Neuronal stem cell (in vitro differentiated cells): ENCODE results near the gene HADH.

Source experiments
- DNase-seq: peaks from one replicate; pipeline ENCODE4 v3.0.0-alpha.2; 2013; ENCODE audit warnings: low spot score
- H2AFZ ChIP-seq: one replicate; pipeline ENCODE4 v1.6.1; 2013; ENCODE audit warnings: mild to moderate bottlenecking, low read length, inconsistent platforms
- H2AK5ac ChIP-seq: 2 replicates; pipeline ENCODE4 v1.6.1; 2013; ENCODE audit warnings: low read depth, mild to moderate bottlenecking, inconsistent platforms, low read length, moderate library complexity, mixed read lengths
- H2BK120ac ChIP-seq: 2 replicates; pipeline ENCODE4 v1.6.1; 2013; ENCODE audit warnings: low read depth, mild to moderate bottlenecking, inconsistent platforms, low read length, moderate library complexity, mixed read lengths
- H2BK12ac ChIP-seq: one replicate; pipeline ENCODE4 v1.6.1; 2013; ENCODE audit warnings: low read length, inconsistent platforms
- H2BK15ac ChIP-seq: 2 replicates; pipeline ENCODE4 v1.6.1; 2013; ENCODE audit warnings: mild to moderate bottlenecking, low read length, inconsistent platforms, mixed read lengths
- H2BK5ac ChIP-seq: one replicate; pipeline ENCODE4 v1.6.1; 2013; ENCODE audit warnings: inconsistent platforms, mild to moderate bottlenecking, low read length, moderate library complexity
- H3K14ac ChIP-seq: one replicate; pipeline ENCODE4 v1.6.1; 2013; ENCODE audit warnings: low read length, inconsistent platforms
- H3K18ac ChIP-seq: 2 replicates; pipeline ENCODE4 v1.6.1; 2013; ENCODE audit warnings: low read length, inconsistent platforms
- H3K23ac ChIP-seq: 2 replicates; pipeline ENCODE4 v1.6.1; 2013; ENCODE audit warnings: low read depth, mild to moderate bottlenecking, mixed read lengths, low read length, inconsistent platforms; ENCODE audit not compliant: poor library complexity
- H3K27ac ChIP-seq: replicated peaks from 3 replicates; pipeline ENCODE4 v1.5.1; 2013; ENCODE audit warnings: low read length, inconsistent platforms
- H3K27me3 ChIP-seq, 3 experiments: 2 replicates each; pipeline ENCODE4 v1.6.1; 2013; ENCODE audit warnings: low read length in 3 of 3, mild to moderate bottlenecking in 2 of 3, inconsistent platforms in 1 of 3, low read depth in 1 of 3, mixed read lengths in 1 of 3, moderate library complexity in 1 of 3; ENCODE audit not compliant: control insufficient read depth in 3 of 3, insufficient read depth in 3 of 3
- H3K36me3 ChIP-seq, 2 donors: replicated peaks in 1 of 2; 2 replicates each; pipeline ENCODE4 v1.6.1; 2013; ENCODE audit warnings: low read length in 2 of 2; ENCODE audit not compliant: control insufficient read depth in 2 of 2, insufficient read depth in 2 of 2
- H3K4ac ChIP-seq: 2 replicates; pipeline ENCODE4 v1.6.1; 2013; ENCODE audit warnings: inconsistent platforms, mild to moderate bottlenecking, low read length, moderate library complexity
- H3K4me1 ChIP-seq, 2 donors: 1 replicate in 1 of 2; 2 replicates in 1 of 2; pipeline ENCODE4 v1.6.1; 2013; ENCODE audit warnings: low read length in 2 of 2, low read depth in 1 of 2; ENCODE audit not compliant: control insufficient read depth in 2 of 2, insufficient read depth in 1 of 2
- H3K4me2 ChIP-seq: one replicate; pipeline ENCODE4 v1.6.1; 2013; ENCODE audit warnings: mild to moderate bottlenecking, low read length, inconsistent platforms; ENCODE audit not compliant: insufficient read depth, poor library complexity, severe bottlenecking
- H3K4me3 ChIP-seq, 2 donors: 2 replicates each; pipeline ENCODE4 v1.5.1; 2013; ENCODE audit warnings: low read length in 2 of 2, mild to moderate bottlenecking in 2 of 2, inconsistent platforms in 1 of 2, moderate library complexity in 1 of 2
- H3K79me1 ChIP-seq: one replicate; pipeline ENCODE4 v1.6.1; 2013; ENCODE audit warnings: low read depth, mild to moderate bottlenecking, inconsistent platforms, low read length, moderate library complexity
- H3K9ac ChIP-seq: one replicate; pipeline ENCODE4 v1.6.1; 2013; ENCODE audit warnings: mild to moderate bottlenecking, low read depth, low read length, inconsistent platforms; ENCODE audit not compliant: poor library complexity
- H3K9me3 ChIP-seq, 2 donors: replicated peaks in 1 of 2; 2 replicates each; pipeline versions ENCODE3 to v1.6.1; 2013; ENCODE audit warnings: low read length in 2 of 2, mild to moderate bottlenecking in 2 of 2, inconsistent platforms in 1 of 2, low read depth in 1 of 2, mixed read lengths in 1 of 2, moderate library complexity in 1 of 2; ENCODE audit not compliant: control insufficient read depth in 2 of 2, insufficient read depth in 1 of 2
- H4K8ac ChIP-seq: one replicate; pipeline ENCODE4 v1.6.1; 2013; ENCODE audit warnings: low read depth, mild to moderate bottlenecking, inconsistent platforms, low read length, moderate library complexity
- H4K91ac ChIP-seq: one replicate; pipeline ENCODE4 v1.6.1; 2013; ENCODE audit warnings: low read length, low read depth, mild to moderate bottlenecking, inconsistent platforms; ENCODE audit not compliant: poor library complexity
- WGBS, 2 donors: extraction: QIAGEN DNeasy Blood & Tissue Kit; methylation state at CpG; one replicate each; pipeline ENCODE4 v1.1.7; 2013; ENCODE audit warnings: missing lambda C conversion rate in 2 of 2, mixed read lengths in 1 of 2; ENCODE audit not compliant: insufficient read length in 2 of 2, insufficient replicate concordance in 1 of 2; ENCODE audit errors: extremely low coverage in 2 of 2; 5-methylcytosine and 5-hydroxymethylcytosine counted together

Gene HADH

GRCh38 chr4:108051343-108051742 is 61.7 kb downstream of the HADH start:
- H3K4me3 ChIP-seq = no peak overlapping the region
- peaks cover 0 to 18% of the 10 kb centered on the region in 2 donors for H3K36me3 ChIP-seq
- H3K9ac ChIP-seq = no peak overlapping the region
- no peak overlapping the region for H2BK5ac ChIP-seq
- H3K4me2 ChIP-seq = no peak overlapping the region
- no peaks in the 10 kb centered on the region for H3K27me3 ChIP-seq
- H3K18ac ChIP-seq = no peak overlapping the region
- no peak overlapping the region for H2BK12ac ChIP-seq
- H2BK120ac ChIP-seq = no peak overlapping the region
- no peak overlapping the region for H3K4ac ChIP-seq
- H3K23ac ChIP-seq = no peak overlapping the region
- H3K14ac ChIP-seq = no peak overlapping the region
- no peak overlapping the region for H2AFZ ChIP-seq
- no peak overlapping the region for H2AK5ac ChIP-seq
- no CpG with 5 or more reads among the region's 10 CpGs for WGBS, 2 donors
- H4K8ac ChIP-seq = no peak overlapping the region
- no peak overlapping the region for H4K91ac ChIP-seq
- no peaks in the 10 kb centered on the region for H3K79me1 ChIP-seq
- H2BK15ac ChIP-seq = no peak overlapping the region
- no peak overlapping the region for H3K27ac ChIP-seq
- no peak for DNase-seq
- H3K9me3 ChIP-seq = no peaks in the 10 kb centered on the region
- H3K4me1 ChIP-seq = peaks cover 2 to 4% of the 10 kb centered on the region in 2 donors

DNA sequence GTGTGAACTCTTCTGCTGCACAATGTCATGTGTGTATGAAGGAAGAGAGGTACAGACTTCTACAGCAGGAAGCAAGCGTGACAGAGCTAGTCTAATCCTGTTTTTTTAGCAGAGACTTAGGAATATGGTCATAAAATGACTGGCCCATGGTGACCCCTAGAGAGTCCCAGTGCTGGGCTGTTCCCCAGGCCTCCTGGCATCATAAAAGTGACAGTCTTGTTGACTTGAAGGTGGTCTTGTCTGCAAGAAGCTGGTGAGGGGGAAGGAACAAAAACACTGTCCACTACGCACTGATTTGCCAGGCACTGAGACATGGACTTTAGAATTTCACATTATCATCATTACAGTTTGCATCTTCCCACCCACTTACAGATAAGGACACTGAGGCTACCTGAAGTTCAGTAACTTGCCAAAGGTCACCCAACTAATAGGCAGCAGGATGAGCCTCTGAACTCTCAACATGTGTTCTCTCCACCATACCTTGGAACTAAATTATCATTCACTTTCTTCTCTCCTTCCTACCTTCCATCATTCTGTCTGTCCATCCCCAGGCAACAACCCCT is 63.0 kb downstream of the HADH start:
- H3K27ac ChIP-seq = no peak overlapping the region
- no peak overlapping the region for H3K23ac ChIP-seq
- H2AFZ ChIP-seq = no peak overlapping the region
- H3K4me3 ChIP-seq = no peak overlapping the region
- H3K14ac ChIP-seq = no peak overlapping the region
- no peak for DNase-seq
- peaks cover 0 to 9% of the 10 kb centered on the region in 2 donors for H3K36me3 ChIP-seq
- H3K27me3 ChIP-seq = no peaks in the 10 kb centered on the region
- no peak overlapping the region for H2BK5ac ChIP-seq
- WGBS, 2 donors = no CpG with 5 or more reads among the region's 2 CpGs
- no peak overlapping the region for H3K4ac ChIP-seq
- H2BK12ac ChIP-seq = no peak overlapping the region
- H3K4me1 ChIP-seq = peaks cover 4 to 7% of the 10 kb centered on the region in 2 donors
- no peak overlapping the region for H3K9ac ChIP-seq
- no peak overlapping the region for H2BK15ac ChIP-seq
- H4K91ac ChIP-seq = no peak overlapping the region
- no peak overlapping the region for H2AK5ac ChIP-seq
- no peak overlapping the region for H3K4me2 ChIP-seq
- no peak overlapping the region for H2BK120ac ChIP-seq
- H3K9me3 ChIP-seq = no peaks in the 10 kb centered on the region
- H3K79me1 ChIP-seq = no peaks in the 10 kb centered on the region
- no peak overlapping the region for H3K18ac ChIP-seq
- H4K8ac ChIP-seq = no peak overlapping the region

- H3K4me1 ChIP-seq = peaks cover 4 to 5% of the 10 kb centered on the region in 2 donors
- no peak overlapping the region for H4K8ac ChIP-seq
- DNase-seq = no peak
- no peak overlapping the region for H3K4me2 ChIP-seq
- H4K91ac ChIP-seq = no peak overlapping the region
- no peak overlapping the region for H3K9ac ChIP-seq
- no peak overlapping the region for H3K27ac ChIP-seq
- H3K9me3 ChIP-seq = no peaks in the 10 kb centered on the region
- H3K27me3 ChIP-seq = no peaks in the 10 kb centered on the region
- H2AK5ac ChIP-seq = no peak overlapping the region
- no peak overlapping the region for H3K4me3 ChIP-seq
- H3K18ac ChIP-seq = no peak overlapping the region
- H3K14ac ChIP-seq = no peak overlapping the region
- H2BK120ac ChIP-seq = no peak overlapping the region
- no peak overlapping the region for H2BK12ac ChIP-seq
- H3K4ac ChIP-seq = no peak overlapping the region
- H3K23ac ChIP-seq = no peak overlapping the region
- H3K36me3 ChIP-seq = peaks cover 0 to 6% of the 10 kb centered on the region in 2 donors
- H2BK5ac ChIP-seq = no peak overlapping the region
- H3K79me1 ChIP-seq = no peaks in the 10 kb centered on the region
- H2BK15ac ChIP-seq = no peak overlapping the region
- H2AFZ ChIP-seq = no peak overlapping the region
- no CpG with 5 or more reads among the region's 1 CpG for WGBS, 2 donors
Observed at GRCh38 chr4:108053251-108053711, 63.6 kb downstream of the HADH start.

GRCh38 chr4:108054025-108054638 is 64.4 kb downstream of the HADH start:
- no peak overlapping the region for H3K4me3 ChIP-seq
- no peak overlapping the region for H3K27ac ChIP-seq
- no peak overlapping the region for H2BK120ac ChIP-seq

More at GRCh38 chr4:108054025-108054638, 64.4 kb downstream of the HADH start:
- Histone ChIP-seq H3K9ac (peak overlapping the region; percentile 63), H3K23ac (no peak overlapping the region), H2AFZ (no peak overlapping the region), H3K4me2 (no peak overlapping the region), H3K9me3 (no peaks in the 10 kb centered on the region), H2AK5ac (no peak overlapping the region), H3K79me1 (no peaks in the 10 kb centered on the region), H4K91ac (no peak overlapping the region), H3K18ac (peak overlapping the region; percentile 65), H4K8ac (no peak overlapping the region), H2BK5ac (no peak overlapping the region), H3K14ac (no peak overlapping the region), H3K4me1 (peaks cover 3 to 4% of the 10 kb centered on the region in 2 donors), H3K4ac (no peak overlapping the region), H2BK12ac (no peak overlapping the region), H3K27me3 (no peaks in the 10 kb centered on the region), H3K36me3 (peaks cover 0 to 4% of the 10 kb centered on the region in 2 donors), H2BK15ac (no peak overlapping the region)
- no CpG with 5 or more reads among the region's 16 CpGs for WGBS, 2 donors
- DNase-seq = no peak
